HEK293 (cell line): Measurements from ENCODE around the gene FUT6.
A peak's percentile ranks its signal among the peaks of the same experiment; 100 is the strongest.

Experiments used
- KLF9 ChIP-seq: fragments of 450-650 bp; formaldehyde crosslinking; IDR thresholded peaks from 2 replicates; pipeline ENCODE4 v1.5.1; 2016; ENCODE audit warnings: missing biosample characterization, missing genetic modification characterization, low read depth
- PRDM4 ChIP-seq: fragments of 450-650 bp; formaldehyde crosslinking; IDR thresholded peaks from 2 replicates; pipeline ENCODE4 v1.5.1; 2017; ENCODE audit warnings: missing biosample characterization, missing genetic modification characterization
- REPIN1 ChIP-seq: fragments of 450-650 bp; formaldehyde crosslinking; IDR thresholded peaks from 2 replicates; pipeline ENCODE4 v1.5.1; 2017; ENCODE audit warnings: missing biosample characterization, missing genetic modification characterization, low read depth
- SCRT1 ChIP-seq: fragments of 450-650 bp; formaldehyde crosslinking; IDR thresholded peaks from 2 replicates; pipeline ENCODE4 v1.5.1; 2016; ENCODE audit warnings: missing biosample characterization, missing genetic modification characterization, borderline replicate concordance
- TRIM28 ChIP-seq: IDR thresholded peaks from 2 replicates; pipeline ENCODE4 v1.6.1; 2011; ENCODE audit warnings: low read length, control low read depth, borderline replicate concordance
- ZNF138 ChIP-seq: fragments of 450-650 bp; formaldehyde crosslinking; IDR thresholded peaks from 2 replicates; pipeline ENCODE4 v1.5.1; 2016; ENCODE audit warnings: missing biosample characterization, missing genetic modification characterization, borderline replicate concordance
- ZNF140 ChIP-seq: fragments of 450-650 bp; formaldehyde crosslinking; IDR thresholded peaks from 2 replicates; pipeline ENCODE4 v1.5.1; 2016; ENCODE audit warnings: missing biosample characterization, missing genetic modification characterization
- ZNF16 ChIP-seq: fragments of 450-650 bp; formaldehyde crosslinking; IDR thresholded peaks from 2 replicates; pipeline ENCODE4 v1.5.1; 2016; ENCODE audit warnings: low read depth, missing biosample characterization, missing genetic modification characterization
- ZNF174 ChIP-seq: fragments of 450-650 bp; formaldehyde crosslinking; IDR thresholded peaks from 2 replicates; pipeline ENCODE4 v1.5.0; 2017; ENCODE audit warnings: missing biosample characterization, mild to moderate bottlenecking, missing genetic modification characterization
- ZNF18 ChIP-seq: fragments of 450-650 bp; formaldehyde crosslinking; IDR thresholded peaks from 2 replicates; pipeline ENCODE4 v1.5.1; 2016; ENCODE audit warnings: missing biosample characterization, missing genetic modification characterization
- ZNF221 ChIP-seq: fragments of 450-650 bp; formaldehyde crosslinking; IDR thresholded peaks from 2 replicates; pipeline ENCODE4 v1.5.1; 2017; ENCODE audit warnings: missing biosample characterization, missing genetic modification characterization, borderline replicate concordance
- ZNF266 ChIP-seq: fragments of 450-650 bp; formaldehyde crosslinking; IDR thresholded peaks from 2 replicates; pipeline ENCODE4 v1.5.1; 2016; ENCODE audit warnings: missing biosample characterization, missing genetic modification characterization, low read depth
- ZNF366 ChIP-seq: fragments of 450-650 bp; formaldehyde crosslinking; conservative IDR thresholded peaks from 2 replicates; pipeline ENCODE4 v1.5.1; 2016; ENCODE audit warnings: missing biosample characterization, missing genetic modification characterization
- ZNF423 ChIP-seq: fragments of 450-650 bp; formaldehyde crosslinking; IDR thresholded peaks from 2 replicates; pipeline ENCODE4 v1.5.1; 2016; ENCODE audit warnings: missing biosample characterization, missing genetic modification characterization
- ZNF449 ChIP-seq: fragments of 450-650 bp; formaldehyde crosslinking; IDR thresholded peaks from 2 replicates; pipeline ENCODE4 v1.5.1; 2017; ENCODE audit warnings: missing biosample characterization, mild to moderate bottlenecking, missing genetic modification characterization, moderate library complexity
- ZNF473 ChIP-seq: fragments of 450-650 bp; formaldehyde crosslinking; IDR thresholded peaks from 2 replicates; pipeline ENCODE4 v1.5.1; 2017; ENCODE audit warnings: missing biosample characterization, missing genetic modification characterization
- ZNF48 ChIP-seq: fragments of 450-650 bp; formaldehyde crosslinking; IDR thresholded peaks from 2 replicates; pipeline ENCODE4 v1.5.1; 2016; ENCODE audit warnings: missing biosample characterization, missing genetic modification characterization
- ZNF514 ChIP-seq: fragments of 450-650 bp; formaldehyde crosslinking; IDR thresholded peaks from 2 replicates; pipeline ENCODE4 v1.5.1; 2016; ENCODE audit warnings: missing biosample characterization, missing genetic modification characterization
- ZNF549 ChIP-seq: fragments of 450-650 bp; IDR thresholded peaks from 2 replicates; pipeline ENCODE4 v1.5.1; 2018; ENCODE audit warnings: missing biosample characterization, missing genetic modification characterization, mild to moderate bottlenecking, inconsistent platforms, moderate library complexity
- ZNF558 ChIP-seq: fragments of 450-650 bp; formaldehyde crosslinking; IDR thresholded peaks from 2 replicates; pipeline ENCODE4 v1.5.1; 2016; ENCODE audit warnings: missing biosample characterization, missing genetic modification characterization
- ZNF610 ChIP-seq: fragments of 450-650 bp; formaldehyde crosslinking; IDR thresholded peaks from 2 replicates; pipeline ENCODE4 v1.5.1; 2016; ENCODE audit warnings: missing biosample characterization, missing genetic modification characterization, borderline replicate concordance
- ZNF660 ChIP-seq: fragments of 450-650 bp; IDR thresholded peaks from 2 replicates; pipeline ENCODE4 v1.5.1; 2018; ENCODE audit warnings: missing biosample characterization, mild to moderate bottlenecking, missing genetic modification characterization
- ZNF692 ChIP-seq: fragments of 450-650 bp; formaldehyde crosslinking; IDR thresholded peaks from 2 replicates; pipeline ENCODE4 v1.5.1; 2016; ENCODE audit warnings: missing biosample characterization, missing genetic modification characterization
- ZSCAN23 ChIP-seq: fragments of 450-650 bp; formaldehyde crosslinking; IDR thresholded peaks from 2 replicates; pipeline ENCODE4 v1.5.1; 2016; ENCODE audit warnings: missing biosample characterization, missing genetic modification characterization
- TF ChIP-seq, protein P1 (sequence below): fragments of 450-650 bp; formaldehyde crosslinking; IDR thresholded peaks from 2 replicates; pipeline ENCODE4 v1.5.1; 2016; ENCODE audit warnings: missing biosample characterization, missing genetic modification characterization
- TF ChIP-seq, protein P2 (sequence below): fragments of 450-650 bp; formaldehyde crosslinking; conservative IDR thresholded peaks from 2 replicates; pipeline ENCODE4 v1.5.1; 2016; ENCODE audit warnings: low read depth, missing biosample characterization, missing genetic modification characterization

Gene FUT6

GRCh38 chr19:5827891-5828660 lies 11.4 kb downstream of the FUT6 start (continued):
- TF ChIP-seq ZNF366 (tag by site-specific recombination) (peak; percentile 34; the same call in 1 of the 2 replicates), ZNF16 (tag by site-specific recombination) (no peak), ZNF514 (tag by site-specific recombination) (no peak), ZNF558 (no peak), ZSCAN23 (tag by site-specific recombination) (peak; percentile 73; the same call in 1 of the 2 replicates), ZNF610 (peak; percentile 64; the same call in 1 of the 2 replicates), ZNF48 (tag by site-specific recombination) (no peak), ZNF692 (tag by site-specific recombination) (peak; percentile 91), ZNF549 (tag by site-specific recombination) (no peak), ZNF449 (tag by site-specific recombination) (0 out of 2 replicates have a peak, but pooled peaks have one; percentile 23), TRIM28 (no peak), ZNF174 (tag by site-specific recombination) (no peak), KLF9 (tag by site-specific recombination) (peak; percentile 73), ZNF423 (tag by site-specific recombination) (no peak), ZNF266 (no peak), ZNF473 (tag by site-specific recombination) (no peak), ZNF140 (no peak), ZNF660 (tag by site-specific recombination) (no peak; the same call in 1 of the 2 replicates), PRDM4 (tag by site-specific recombination) (no peak), ZNF138 (tag by site-specific recombination) (no peak), ZNF221 (tag by site-specific recombination) (no peak), SCRT1 (tag by site-specific recombination) (no peak), REPIN1 (no peak; the same call in 1 of the 2 replicates), ZNF18 (tag by site-specific recombination) (no peak)
- TF ChIP-seq, protein P1, sequence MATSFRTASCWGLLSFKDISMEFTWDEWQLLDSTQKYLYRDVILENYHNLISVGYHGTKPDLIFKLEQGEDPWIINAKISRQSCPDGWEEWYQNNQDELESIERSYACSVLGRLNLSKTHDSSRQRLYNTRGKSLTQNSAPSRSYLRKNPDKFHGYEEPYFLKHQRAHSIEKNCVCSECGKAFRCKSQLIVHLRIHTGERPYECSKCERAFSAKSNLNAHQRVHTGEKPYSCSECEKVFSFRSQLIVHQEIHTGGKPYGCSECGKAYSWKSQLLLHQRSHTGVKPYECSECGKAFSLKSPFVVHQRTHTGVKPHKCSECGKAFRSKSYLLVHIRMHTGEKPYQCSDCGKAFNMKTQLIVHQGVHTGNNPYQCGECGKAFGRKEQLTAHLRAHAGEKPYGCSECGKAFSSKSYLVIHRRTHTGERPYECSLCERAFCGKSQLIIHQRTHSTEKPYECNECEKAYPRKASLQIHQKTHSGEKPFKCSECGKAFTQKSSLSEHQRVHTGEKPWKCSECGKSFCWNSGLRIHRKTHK = no peak
- TF ChIP-seq, protein P2, sequence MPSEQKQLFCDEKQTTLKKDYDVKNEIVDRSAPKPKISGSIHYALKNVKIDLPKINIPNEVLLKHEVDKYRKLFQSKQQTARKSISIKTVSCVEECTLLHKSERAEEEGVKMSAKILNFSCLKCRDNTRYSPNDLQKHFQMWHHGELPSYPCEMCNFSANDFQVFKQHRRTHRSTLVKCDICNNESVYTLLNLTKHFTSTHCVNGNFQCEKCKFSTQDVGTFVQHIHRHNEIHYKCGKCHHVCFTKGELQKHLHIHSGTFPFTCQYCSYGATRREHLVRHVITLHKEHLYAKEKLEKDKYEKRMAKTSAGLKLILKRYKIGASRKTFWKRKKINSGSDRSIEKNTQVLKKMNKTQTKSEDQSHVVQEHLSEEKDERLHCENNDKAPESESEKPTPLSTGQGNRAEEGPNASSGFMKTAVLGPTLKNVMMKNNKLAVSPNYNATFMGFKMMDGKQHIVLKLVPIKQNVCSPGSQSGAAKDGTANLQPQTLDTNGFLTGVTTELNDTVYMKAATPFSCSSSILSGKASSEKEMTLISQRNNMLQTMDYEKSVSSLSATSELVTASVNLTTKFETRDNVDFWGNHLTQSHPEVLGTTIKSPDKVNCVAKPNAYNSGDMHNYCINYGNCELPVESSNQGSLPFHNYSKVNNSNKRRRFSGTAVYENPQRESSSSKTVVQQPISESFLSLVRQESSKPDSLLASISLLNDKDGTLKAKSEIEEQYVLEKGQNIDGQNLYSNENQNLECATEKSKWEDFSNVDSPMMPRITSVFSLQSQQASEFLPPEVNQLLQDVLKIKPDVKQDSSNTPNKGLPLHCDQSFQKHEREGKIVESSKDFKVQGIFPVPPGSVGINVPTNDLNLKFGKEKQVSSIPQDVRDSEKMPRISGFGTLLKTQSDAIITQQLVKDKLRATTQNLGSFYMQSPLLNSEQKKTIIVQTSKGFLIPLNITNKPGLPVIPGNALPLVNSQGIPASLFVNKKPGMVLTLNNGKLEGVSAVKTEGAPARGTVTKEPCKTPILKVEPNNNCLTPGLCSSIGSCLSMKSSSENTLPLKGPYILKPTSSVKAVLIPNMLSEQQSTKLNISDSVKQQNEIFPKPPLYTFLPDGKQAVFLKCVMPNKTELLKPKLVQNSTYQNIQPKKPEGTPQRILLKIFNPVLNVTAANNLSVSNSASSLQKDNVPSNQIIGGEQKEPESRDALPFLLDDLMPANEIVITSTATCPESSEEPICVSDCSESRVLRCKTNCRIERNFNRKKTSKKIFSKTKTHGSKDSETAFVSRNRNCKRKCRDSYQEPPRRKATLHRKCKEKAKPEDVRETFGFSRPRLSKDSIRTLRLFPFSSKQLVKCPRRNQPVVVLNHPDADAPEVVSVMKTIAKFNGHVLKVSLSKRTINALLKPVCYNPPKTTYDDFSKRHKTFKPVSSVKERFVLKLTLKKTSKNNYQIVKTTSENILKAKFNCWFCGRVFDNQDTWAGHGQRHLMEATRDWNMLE (tag by site-specific recombination) = no peak
